NCI-H2081 treated with DMSO at 0.1 percent for 48 hours (cell line): ENCODE results near the gene USP34.
"Not testable (repeated sequence)": the region's sequence is repeated elsewhere in the genome, so short reads cannot be mapped to it uniquely, and the experiment has no call there.

Experiments
- DNase-seq: peaks from one replicate; lab custom pipeline; 2025; lab: John Stamatoyannopoulos, UW

USP34 gene

GRCh38 chr2:61426267-61426897 is 44.5 kb downstream of the USP34 start:
- no peak for DNase-seq

DNA sequence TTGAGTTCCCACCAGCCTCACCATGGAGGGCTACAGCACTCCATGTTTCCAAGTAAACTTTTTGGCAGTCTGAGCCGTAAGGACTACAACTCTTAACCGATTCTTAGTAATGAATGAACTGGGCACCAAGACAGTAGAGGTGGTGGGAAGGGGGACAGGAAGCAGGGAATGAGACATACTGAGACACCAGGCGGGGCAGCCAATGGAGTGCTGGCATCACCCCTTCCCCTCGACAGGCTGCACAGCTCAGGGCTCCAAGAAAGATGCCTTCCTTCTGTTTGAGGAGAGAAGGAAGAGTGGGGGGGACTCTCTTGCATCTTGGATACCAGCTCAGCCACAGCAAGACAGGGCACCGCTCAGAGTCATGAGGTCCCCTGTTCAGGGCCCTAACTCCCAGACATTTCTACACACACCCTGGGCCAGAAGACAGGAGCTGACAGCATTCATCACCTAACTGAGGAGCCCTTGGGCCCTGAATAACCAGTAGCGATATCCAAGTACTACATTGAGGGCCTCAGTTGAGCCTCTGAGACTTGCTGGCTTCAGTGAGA is 45.2 kb downstream of the USP34 start:
- no peak for DNase-seq

GRCh38 chr2:61423714-61424113 is 47.2 kb downstream of the USP34 start:
- DNase-seq, result no peak

- no peak for DNase-seq
Observed at GRCh38 chr2:61421611-61422010, 49.3 kb downstream of the USP34 start.

DNA sequence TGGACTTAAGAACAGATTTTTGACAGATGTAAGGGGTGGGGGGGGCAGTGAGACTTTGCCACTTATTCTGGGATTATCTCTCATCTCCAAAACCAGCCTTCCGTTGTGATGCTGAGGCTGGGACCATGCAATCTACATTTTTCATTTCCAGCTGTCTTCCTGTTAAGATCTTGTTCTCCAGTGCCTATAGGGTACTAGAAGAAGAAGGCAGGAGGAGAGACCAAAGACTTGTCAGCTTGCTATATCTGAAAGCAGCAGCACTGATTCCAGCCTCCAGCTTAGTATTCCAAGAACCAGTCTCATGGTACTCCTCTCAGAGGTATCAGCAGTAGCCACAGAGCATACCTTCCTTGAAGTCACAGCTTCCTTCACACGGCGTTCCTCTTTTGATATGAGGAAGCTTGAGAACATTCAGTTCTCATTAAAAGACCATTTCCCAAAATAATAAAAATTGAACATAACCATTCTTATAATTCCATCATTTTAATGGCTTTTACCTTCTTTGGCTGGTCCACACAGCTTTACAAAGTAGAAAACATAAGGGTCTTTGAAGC is 49.8 kb downstream of the USP34 start:
- DNase-seq, result no peak

- no peak for DNase-seq
Observed at GRCh38 chr2:61419570-61419969, 51.3 kb downstream of the USP34 start.

GRCh38 chr2:61419129-61419528 is 51.8 kb downstream of the USP34 start:
- DNase-seq, result no peak

DNA sequence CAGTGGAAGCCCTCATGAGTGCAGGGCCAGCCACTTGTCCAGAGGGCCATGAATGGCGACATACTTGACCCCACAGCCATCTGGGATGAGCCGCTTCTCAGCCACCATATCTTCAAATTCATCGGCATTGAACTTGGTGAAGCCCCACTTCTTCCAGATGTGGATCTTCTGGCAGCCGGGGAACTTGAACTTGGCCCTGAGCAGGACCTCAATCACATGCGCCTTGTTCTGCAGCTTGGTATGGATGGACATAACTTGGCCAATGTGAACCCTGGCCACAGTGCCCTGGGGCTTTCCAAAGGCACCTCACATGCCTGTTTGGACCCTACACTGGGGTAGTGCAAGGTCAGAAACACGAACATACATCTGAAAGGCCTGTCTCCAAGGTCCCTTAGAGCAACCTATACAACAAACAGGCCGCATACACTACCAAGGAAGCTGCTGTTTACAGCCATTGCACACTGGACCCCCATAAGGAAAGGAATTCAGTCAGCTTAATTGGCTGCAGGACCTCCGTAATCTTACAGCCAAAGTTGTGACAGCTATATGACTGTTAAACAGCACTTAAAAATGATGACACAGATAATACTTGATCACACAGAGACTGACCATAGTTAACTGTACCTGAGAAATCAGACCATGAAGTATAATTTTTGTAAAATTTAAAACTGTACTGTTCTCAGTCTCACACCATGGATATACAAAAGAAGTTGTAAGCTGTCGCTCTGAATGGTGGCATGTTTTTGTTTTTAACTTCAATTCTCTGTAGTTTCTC is 53.8 kb downstream of the USP34 start:
- no peak for DNase-seq

DNA sequence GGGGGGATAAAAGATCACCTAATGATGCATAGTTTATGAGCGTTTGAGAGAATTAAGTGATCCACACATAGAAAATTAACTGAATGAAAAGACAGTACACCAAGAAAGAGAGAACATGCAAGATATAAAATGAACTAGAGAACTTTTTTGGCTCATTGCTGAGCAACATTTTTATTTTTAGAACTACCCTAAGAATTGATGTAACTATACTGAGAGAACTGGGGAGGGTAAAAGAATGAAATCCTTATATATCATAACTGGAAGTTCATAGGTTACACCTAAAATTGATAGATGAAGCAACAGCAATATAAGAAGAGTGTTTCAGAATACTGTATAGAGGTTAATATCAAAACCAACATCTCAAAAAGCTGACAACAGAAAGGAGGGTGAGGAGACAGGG is 55.6 kb downstream of the USP34 start:
- no peak for DNase-seq

DNA sequence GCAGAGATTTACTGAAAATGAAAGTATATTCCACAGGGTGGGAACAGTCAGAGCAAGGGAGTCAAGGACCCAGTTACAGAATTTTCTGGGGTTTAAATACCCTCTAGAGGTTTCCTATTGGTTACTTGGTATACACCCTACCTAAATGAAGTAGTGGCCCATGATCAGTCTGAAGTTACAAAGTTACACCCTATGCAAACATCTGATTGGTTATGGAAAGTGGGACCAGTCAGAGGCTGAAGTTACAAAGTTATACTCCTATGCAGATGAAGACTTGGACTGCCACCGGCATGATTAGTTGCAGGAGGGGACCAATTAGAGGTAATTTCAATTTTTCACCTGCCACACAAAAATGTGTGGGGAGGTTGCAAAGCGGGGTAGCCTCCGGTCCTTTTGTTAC is 56.2 kb downstream of the USP34 start:
- DNase-seq, result no peak

DNA sequence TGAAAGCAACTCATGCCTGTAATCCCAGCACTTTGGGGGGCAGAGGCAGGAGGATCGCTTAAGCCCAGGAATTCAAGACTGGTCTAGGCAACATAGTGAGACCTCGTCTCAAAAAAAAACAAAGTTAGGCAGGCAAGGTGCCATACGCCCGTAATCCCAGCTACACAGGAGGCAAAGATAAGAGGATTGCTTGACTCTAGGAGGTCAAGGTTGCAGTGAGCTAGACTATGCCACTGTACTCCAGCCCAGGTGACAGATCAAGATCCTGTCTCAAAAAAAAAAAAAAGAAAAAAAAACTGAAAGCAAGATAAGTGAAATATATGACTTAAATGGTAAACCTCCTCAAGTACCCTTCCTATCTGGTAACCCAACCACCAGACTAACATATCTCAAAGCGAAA is 59.8 kb downstream of the USP34 start:
- DNase-seq, result no peak

- DNase-seq, result no peak
Observed at GRCh38 chr2:61410185-61410584, 60.7 kb downstream of the USP34 start.

DNA sequence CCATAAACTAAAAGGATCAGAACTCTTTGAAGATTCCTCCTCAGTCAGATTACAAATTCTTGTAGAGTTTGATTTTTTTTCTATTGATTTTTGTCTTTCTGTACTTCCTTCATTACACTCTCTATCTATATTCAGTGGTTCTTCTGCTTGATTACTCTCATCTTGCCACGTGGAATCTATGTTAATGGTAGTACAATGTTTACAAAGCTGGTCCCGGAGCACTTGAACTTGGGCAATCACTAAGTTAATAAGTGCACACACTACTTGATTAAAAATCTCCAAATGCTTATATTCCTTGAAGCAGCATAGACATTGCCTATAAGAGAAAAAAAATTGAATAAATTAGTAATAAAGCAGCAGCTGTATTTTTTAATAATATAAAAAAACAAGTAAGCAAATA is 65.1 kb downstream of the USP34 start:
- no peak for DNase-seq

DNA sequence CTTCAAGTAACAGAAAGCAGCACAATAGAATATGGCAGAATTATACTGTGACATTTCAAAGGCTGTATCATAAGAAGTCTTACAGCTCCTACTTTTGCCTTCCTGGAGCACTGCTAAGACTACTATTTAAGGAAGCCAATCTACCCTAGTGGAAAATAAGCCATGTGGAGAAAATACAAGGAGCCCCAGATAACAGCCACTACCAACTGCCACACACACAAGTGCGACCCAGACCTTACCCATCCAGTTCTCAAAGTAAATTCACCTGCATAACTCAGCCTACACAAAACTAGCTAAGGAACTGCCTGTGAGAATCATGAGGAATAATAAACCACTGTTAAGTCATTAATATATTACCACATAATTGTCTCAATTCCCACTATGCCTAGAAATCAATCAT is 66.4 kb downstream of the USP34 start:
- no peak for DNase-seq

DNA sequence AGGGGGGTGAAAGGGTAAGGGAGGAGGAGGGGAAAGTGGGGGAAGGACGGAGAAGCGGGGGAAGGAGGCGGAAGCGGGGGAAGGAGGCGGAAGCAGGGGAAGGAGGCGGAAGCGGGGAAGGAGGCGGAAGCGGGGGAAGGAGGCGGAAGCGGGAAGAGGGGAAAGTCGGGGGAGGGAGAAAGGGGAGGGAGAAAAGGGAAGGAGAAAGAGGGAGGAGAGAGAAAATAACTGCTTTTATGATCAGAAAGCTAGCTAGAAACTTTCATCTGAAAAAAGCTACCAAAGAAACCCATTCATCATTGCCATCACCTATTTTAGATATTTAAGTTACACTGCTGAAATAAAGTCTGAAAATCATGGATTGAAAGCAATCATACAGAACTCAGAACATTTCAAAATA is 72.5 kb downstream of the USP34 start:
- no peak for DNase-seq

- DNase-seq, result no peak
Observed at GRCh38 chr2:61396005-61396404, 74.9 kb downstream of the USP34 start.

- not testable (repeated sequence) for DNase-seq
Observed at GRCh38 chr2:61387588-61387987, 83.3 kb downstream of the USP34 start.

GRCh38 chr2:61380882-61381197 is 90.0 kb downstream of the USP34 start:
- not testable (repeated sequence) for DNase-seq

DNA sequence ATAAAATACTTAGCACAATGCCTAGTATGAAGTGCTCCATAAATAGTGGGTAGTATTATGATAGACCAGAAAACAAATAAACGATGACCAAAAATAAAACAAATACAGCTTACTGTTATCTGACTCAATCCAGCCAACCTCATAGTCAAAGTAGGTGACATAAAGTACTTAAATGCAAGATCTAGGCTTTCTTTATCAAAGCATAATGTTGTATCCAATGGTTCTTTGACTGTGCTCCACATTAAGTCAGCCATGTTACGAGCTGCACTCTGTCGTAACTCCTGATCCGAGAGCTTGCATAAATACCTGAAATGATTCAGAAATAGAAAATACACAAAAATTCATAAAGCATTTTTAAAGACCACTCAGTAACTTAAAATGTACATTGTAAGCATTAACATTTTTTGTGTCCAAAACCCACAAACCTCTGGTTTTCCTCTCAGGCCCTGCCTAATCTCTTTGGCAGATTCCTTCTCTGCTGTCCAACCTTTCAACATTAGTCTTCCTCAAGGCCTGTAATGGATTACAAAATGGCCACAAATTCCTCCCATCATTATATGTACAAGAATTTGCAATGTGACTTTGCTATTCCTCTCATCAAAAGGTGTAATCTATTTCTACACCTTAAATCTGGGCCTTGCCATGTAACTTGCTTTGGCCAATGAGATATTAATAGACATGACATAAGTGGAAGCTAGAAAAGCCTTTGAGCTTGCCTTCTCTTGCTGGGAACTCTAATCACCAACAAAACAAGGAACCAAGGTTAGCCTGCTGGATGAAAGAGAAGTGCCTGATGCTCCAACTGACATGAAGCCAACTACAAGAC is 90.6 kb downstream of the USP34 start:
- DNase-seq, result no peak

- DNase-seq, result no peak
Observed at GRCh38 chr2:61379521-61379920, 91.4 kb downstream of the USP34 start.

GRCh38 chr2:61378281-61378680 is 92.6 kb downstream of the USP34 start:
- DNase-seq, result no peak

DNA sequence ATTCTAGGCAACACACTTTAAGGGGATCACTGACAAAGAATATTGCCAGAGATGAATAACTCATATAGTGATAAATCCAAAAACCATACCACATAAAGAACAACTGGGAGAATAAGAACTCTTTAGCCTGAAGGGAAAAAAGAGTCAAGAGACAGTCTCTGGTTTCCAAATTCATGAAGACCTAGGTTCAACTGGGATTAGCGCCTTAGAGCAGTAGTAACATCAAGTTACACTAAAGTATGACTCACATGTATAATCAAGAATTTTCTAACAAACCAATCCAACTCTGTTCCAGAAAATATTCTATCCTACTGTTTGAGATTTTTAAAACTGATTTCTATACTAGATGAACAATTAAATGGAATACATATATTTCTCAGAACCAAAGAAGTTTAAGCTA is 93.8 kb downstream of the USP34 start:
- no peak for DNase-seq

DNA sequence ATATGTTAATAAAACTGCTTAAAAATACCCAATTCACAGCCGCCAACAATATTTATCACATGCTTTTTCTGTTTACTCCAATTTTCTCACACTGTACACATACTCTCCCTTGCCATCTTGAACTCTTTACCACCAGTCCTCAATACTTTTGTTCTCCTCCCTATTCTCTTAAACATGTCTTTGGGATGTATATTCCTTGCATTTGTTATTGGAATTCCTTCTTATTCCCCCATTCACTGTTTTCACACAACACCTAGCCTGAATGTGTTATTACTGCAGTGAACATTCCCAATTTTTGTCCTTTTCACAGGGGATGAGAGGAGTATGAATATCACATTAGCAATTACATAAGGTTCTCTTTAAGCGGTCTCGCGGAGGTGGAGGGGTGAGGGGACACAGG is 94.7 kb downstream of the USP34 start:
- no peak for DNase-seq
